RWPE1 (cell line): Measurements from ENCODE around the gene VPS52.
"Not testable (repeated sequence)": the region's sequence is repeated elsewhere in the genome, so short reads cannot be mapped to it uniquely, and the experiment has no call there.

ENCODE experiments used
- CTCF ChIA-PET: fragments of 350-600 bp; sonication (Branson Sonifier 250); formaldehyde crosslinking; extraction: SDS; loops from one replicate; lab custom pipeline; 2021; lab: Yijun Ruan, JAX
- POLR2A ChIA-PET: fragments of 400-600 bp; formaldehyde crosslinking; extraction: SDS; loops from one replicate; lab custom pipeline; 2020; ENCODE audit warnings: antibody characterized with exemption; ENCODE audit not compliant: low non-redundant PET; lab: Yijun Ruan, JAX
- DNase-seq: peaks from one replicate; pipeline ENCODE4 v3.0.0; 2012; ENCODE audit warnings: low spot score
- H3K27ac ChIP-seq: fragments of 450-650 bp; 2 replicates; pipeline ENCODE4 v1.5.1; 2017
- TF ChIP-seq, protein P1 (sequence below): fragments of 450-650 bp; conservative IDR thresholded peaks from 2 replicates; pipeline ENCODE4 v1.5.1; 2017; ENCODE audit warnings: low read depth, mild to moderate bottlenecking

VPS52 gene

DNA sequence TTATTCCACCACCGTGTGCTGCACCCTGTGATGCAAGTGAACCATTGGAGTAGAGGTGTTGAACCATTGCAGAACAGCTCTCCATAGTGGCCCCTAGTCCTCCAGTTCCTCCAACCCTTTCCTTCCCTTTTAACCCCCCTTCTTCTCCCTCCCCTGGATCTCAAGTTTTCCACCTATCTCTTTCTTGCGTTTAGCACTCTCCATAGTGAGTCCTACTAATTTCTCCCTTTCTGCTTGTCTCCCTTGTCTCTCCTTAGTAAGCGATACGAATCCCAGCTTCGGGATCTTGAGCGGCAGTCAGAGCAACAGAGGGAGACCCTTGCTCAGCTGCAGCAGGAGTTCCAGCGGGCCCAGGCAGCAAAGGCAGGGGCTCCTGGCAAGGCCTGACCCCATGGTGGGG lies 18.8 kb upstream of the VPS52 start:
- ChIA-PET CTCF (no interaction called here), POLR2A (interaction anchor here (2.5 kb wide), 1 partner anchor 18 kb away, joined by 10 read pairs; the partner anchor contains the start of genes RPS18 and VPS52)
- H3K27ac ChIP-seq: peak overlapping the region; percentile 76
- TF ChIP-seq, protein P1, sequence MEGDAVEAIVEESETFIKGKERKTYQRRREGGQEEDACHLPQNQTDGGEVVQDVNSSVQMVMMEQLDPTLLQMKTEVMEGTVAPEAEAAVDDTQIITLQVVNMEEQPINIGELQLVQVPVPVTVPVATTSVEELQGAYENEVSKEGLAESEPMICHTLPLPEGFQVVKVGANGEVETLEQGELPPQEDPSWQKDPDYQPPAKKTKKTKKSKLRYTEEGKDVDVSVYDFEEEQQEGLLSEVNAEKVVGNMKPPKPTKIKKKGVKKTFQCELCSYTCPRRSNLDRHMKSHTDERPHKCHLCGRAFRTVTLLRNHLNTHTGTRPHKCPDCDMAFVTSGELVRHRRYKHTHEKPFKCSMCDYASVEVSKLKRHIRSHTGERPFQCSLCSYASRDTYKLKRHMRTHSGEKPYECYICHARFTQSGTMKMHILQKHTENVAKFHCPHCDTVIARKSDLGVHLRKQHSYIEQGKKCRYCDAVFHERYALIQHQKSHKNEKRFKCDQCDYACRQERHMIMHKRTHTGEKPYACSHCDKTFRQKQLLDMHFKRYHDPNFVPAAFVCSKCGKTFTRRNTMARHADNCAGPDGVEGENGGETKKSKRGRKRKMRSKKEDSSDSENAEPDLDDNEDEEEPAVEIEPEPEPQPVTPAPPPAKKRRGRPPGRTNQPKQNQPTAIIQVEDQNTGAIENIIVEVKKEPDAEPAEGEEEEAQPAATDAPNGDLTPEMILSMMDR: no peak
- DNase-seq: no peak

DNA sequence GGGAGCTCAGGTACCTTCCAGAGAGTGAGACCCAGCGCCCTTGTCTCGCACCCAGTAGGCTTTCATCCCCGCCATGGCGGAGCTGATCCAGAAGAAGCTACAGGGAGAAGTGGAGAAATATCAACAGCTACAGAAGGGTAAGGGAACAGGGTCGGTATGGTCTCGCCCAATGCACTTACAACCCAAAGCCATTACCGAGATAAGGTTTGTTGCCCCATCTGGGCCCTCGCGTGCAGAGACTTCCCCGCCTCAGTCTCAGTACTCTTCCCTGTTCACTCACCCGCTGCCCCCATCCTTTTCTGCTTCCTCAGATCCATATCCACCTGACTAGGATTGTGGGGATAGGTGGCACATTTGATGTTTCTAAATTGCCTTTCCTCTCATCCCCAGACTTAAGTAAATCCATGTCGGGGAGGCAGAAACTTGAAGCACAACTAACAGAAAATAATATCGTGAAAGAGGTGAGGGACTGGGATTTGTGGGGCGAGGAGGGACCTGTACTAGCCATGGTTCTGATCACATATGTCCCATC lies 18.2 kb upstream of the VPS52 start:
- TF ChIP-seq, protein P1: no peak
- H3K27ac ChIP-seq: peak overlapping the region; percentile 76
- DNase-seq: no peak
- ChIA-PET CTCF (interaction anchor here (1.0 kb wide), 1 partner anchor 13 kb away, joined by 6 read pairs; the partner anchor contains the start of gene B3GALT4), POLR2A (interaction anchor here (0.6 to 2.5 kb wide), 2 partner anchors 18 to 28 kb away, joined by 3 to 10 read pairs; partner anchors contain the start of genes RPS18, VPS52 and ZBTB22)

DNA sequence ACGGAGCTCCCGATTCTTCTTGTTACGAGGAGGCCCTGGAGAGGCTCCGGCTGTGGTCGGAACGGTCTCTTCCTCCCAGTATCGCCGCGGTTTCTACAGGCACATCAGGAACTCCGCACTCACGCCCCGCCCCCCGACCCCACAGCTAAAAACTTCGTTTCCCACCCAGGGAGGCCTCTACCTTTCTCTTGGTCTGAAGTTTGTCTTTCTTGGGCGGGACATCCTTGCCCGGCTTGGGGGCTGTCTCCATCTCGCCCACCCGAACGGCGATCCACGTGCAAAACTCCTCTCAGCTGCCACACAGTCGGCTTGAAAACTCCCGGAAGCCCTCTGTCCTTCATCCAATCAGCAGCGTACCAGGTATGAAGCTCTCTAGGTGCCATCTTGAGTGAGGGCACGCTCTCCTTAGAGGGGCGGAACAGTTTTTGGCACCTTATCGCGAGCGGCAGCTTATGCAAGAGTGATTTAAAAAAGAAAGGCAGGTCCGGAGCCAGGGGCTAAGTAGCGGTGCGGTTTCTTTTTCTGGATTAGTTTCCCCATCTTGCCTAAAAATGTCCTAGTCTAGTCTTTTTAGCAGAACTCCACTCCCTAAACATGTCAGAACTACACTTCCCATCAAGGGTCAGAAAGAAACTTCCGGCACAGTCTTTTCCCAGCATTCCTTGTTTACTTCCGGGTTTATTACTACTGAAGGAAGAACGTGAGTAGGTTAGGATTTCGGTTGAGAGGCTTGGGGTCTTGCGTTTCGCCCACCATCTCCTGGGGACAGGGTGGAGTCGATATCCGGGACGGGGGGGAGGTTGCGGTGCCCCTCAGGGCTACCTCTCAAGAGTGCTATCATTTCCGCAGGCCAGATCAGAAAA lies 17.5 kb upstream of the VPS52 start, which contains the start of the genes PFDN6 and WDR46:
Gene PFDN6, plus strand, starts transcription at position 681 of the 863 bp plus-strand sequence. CDS start 256 bp downstream, outside the sequence.
Gene WDR46, minus strand, starts transcription at position 319 of the 863 bp plus-strand sequence. Its CDS starts 69 bp downstream, at position 250.
- CTCF ChIA-PET: interaction anchor here (0.6 to 1.2 kb wide), 4 partner anchors 9 to 129 kb away, joined by 3 to 8 read pairs (median 5); partner anchors contain the start of genes B3GALT4 and CUTA

DNA sequence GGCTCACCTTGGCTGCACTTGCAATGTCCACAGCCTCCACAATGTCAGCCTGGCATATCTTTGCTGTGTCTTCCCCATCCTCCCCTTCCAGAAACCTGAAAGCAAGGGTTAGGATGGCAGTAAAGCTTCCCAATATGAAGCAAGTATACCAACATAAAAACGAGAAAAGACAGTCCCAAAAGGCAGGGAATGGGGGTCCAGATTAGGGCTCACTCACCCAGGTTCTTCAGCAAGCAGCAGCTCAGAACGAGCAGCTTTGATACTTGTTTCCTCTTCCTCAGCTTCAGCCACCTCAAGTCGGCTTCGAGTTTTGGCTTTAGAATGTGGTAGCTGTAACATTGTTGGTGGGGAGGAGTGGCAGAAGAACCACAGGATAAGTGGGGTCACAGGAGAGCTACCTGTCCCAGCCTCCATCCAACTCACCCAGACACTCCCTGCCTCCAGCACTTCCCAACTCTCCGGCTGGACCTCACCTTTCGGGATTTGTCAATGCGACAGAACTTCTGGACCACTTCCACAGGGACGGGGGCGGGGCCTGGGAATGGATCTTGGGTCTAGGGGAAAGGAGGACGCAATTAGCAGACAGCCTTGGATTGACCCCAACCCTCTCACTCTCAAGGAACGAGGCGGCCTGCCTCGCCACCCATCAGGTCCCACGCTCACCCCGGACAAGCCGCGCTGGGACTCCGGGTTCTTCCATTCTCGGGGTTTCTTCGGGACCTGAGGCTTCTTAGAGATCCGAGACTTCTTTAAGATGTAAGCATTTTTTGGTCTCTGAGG lies 16.7 kb upstream of the VPS52 start:
- no peak for DNase-seq
- TF ChIP-seq, protein P1: no peak
- H3K27ac ChIP-seq: peak overlapping the region; percentile 76
- ChIA-PET POLR2A (interaction anchor here (0.6 to 2.5 kb wide), 3 partner anchors 9 to 16 kb away, joined by 4 to 10 read pairs (median 6); partner anchors contain the start of genes RPS18 and VPS52), CTCF (interaction anchor here (0.6 to 1.2 kb wide), 5 partner anchors 8 to 402 kb away, joined by 3 to 8 read pairs (median 4); partner anchors contain the start of genes B3GALT4 and CUTA)

More for the DNA sequence above, 17.5 kb upstream of the VPS52 start, which contains the start of the genes PFDN6 and WDR46:
- TF ChIP-seq, protein P1: no peak
- H3K27ac ChIP-seq: peak within 1 kb of the TSS; percentile 76
- POLR2A ChIA-PET: interaction anchor here (0.6 to 2.5 kb wide), 4 partner anchors 8 to 28 kb away, joined by 3 to 10 read pairs (median 5); partner anchors contain the start of genes RPS18, VPS52 and ZBTB22
- peak; percentile 96 for DNase-seq

DNA sequence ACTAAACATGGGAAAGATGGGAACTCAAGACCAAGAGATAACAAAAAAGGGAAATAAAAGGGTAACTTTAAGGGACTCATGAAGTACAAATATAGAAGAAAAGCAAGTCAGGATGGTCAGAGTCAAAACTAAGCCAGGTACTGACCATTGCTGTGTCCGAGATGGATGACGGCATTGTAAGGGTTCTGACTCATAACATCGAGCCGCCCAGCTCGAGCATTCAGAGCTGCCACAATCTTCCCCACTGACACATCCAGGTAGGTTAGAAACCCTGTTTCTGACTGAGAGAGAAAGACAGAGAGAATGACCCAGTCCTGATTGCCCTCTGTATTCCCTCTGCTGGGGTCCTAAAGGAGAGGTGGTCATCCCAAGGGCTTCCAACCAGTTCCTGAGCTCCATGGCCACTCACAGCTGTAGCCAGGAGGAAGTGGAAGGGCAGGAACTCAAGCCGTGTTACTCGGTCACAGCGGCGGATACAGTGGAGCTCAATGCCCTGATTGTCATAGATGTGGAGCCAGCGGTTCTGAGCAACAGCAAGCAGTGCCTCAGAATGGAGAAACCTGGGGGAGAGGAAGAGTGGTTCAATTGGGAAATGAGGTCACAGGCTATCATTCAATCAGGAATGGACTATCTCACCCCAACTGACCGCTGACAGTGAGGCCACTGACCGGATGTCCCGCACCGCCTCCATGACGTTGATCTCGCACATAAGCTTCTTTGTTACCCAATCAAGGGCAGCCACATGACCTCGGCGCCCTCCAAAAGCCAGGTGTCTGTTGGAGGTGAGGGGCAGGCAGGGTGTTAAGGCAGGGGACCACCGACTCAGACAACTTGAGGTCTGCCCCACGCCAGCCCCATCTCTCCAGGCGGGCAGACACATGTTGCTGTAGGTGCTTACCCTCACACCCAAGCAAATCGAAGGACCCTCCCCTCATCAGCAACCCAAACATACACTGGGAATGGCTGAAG lies 15.6 kb upstream of the VPS52 start:
- no peak for DNase-seq
- TF ChIP-seq, protein P1: no peak
- ChIA-PET POLR2A (no interaction called here), CTCF (no interaction called here)
- H3K27ac ChIP-seq: no peak overlapping the region

DNA sequence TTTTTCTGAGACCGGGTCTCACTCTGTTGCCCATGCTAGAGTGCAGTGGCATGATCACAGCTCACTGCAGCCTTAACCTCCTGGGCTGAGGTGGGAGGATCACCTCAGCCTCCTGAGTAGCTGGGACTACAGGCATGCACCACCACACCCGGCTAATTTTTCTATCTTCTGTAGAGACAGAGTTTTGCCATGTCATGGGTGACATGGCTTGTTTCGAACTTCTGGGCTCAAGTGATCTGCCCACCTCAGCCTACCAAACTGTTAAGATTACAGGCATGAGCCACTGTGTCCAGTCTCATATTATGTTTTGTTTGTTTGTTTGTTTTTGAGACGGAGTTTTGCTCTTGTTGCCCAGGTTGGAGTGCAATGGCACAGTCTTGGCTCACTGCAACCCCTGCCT lies 13.5 kb upstream of the VPS52 start:
- POLR2A ChIA-PET, CTCF ChIA-PET, DNase-seq, H3K27ac ChIP-seq: not testable (repeated sequence)
